ENCODE data around the gene PLXNA4.

GRCh38 chr7:132618956-132619305 is 42.7 kb upstream of the PLXNA4 start:
- no peak for TF ChIP-seq CTCF (IDR thresholded peaks at IDR 0.05)
- TF ChIP-seq EZH2 (IDR thresholded peaks at IDR 0.05; ENCODE audit: borderline replicate concordance, insufficient read depth, low read depth, low read length, poor library complexity, severe bottlenecking) = no peak

Measured in B cell (primary cell).